Peyer's patch (tissue), 4 donors: ENCODE results near the gene ABCC6.

ENCODE experiments used
- CTCF ChIP-seq, 6 experiments: fragments of 450-650 bp in 4 of 6; fragments of 200-600 bp in 2 of 6; sonication (generic) in 1 of 6; IDR thresholded peaks; one replicate each; pipeline ENCODE4 v1.5.1; 2017 to 2019; ENCODE audit warnings: antibody characterized with exemption in 6 of 6, mild to moderate bottlenecking in 3 of 6, moderate library complexity in 1 of 6
- POLR2A ChIP-seq, 2 donors: fragments of 450-650 bp; IDR thresholded peaks; one replicate each; pipeline ENCODE4 v1.5.1; 2017; ENCODE audit warnings: antibody characterized with exemption in 2 of 2, mild to moderate bottlenecking in 2 of 2, moderate library complexity in 2 of 2

- TF ChIP-seq CTCF (IDR thresholded peaks at IDR 0.05): no peak
- TF ChIP-seq POLR2A (IDR thresholded peaks at IDR 0.05): no peak
Observed at GRCh38 chr16:16144416-16144815, 78.9 kb downstream of the ABCC6 start.
